ENCODE measurements around the gene ZNF474.

DNA sequence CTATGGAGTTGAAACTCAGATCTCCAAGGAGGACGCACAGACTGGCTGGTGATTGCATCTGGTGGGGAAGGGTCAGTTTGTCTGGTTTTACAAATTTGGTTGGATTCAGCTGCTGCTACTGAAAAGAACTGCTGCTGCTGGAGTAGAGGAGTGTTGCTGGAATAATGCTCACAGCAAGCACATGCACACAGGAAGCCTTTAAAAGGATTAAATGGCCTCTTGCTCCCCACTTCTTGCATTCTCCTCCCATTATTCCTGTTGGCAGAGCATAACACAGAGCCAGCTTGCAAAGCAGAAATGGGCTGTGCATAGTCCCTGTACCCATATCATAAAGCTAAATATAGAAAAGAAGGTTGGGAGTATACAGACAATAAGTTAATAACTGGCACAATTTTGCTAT lies 16.6 kb downstream of the ZNF474 start:
- TF ChIP-seq, protein P1, sequence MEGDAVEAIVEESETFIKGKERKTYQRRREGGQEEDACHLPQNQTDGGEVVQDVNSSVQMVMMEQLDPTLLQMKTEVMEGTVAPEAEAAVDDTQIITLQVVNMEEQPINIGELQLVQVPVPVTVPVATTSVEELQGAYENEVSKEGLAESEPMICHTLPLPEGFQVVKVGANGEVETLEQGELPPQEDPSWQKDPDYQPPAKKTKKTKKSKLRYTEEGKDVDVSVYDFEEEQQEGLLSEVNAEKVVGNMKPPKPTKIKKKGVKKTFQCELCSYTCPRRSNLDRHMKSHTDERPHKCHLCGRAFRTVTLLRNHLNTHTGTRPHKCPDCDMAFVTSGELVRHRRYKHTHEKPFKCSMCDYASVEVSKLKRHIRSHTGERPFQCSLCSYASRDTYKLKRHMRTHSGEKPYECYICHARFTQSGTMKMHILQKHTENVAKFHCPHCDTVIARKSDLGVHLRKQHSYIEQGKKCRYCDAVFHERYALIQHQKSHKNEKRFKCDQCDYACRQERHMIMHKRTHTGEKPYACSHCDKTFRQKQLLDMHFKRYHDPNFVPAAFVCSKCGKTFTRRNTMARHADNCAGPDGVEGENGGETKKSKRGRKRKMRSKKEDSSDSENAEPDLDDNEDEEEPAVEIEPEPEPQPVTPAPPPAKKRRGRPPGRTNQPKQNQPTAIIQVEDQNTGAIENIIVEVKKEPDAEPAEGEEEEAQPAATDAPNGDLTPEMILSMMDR (conservative IDR thresholded peaks at IDR 0.05; ENCODE audit: low read depth, low read length): no peak
- no peak for TF ChIP-seq EZH2 (IDR thresholded peaks at IDR 0.05; ENCODE audit: low read length, unreplicated experiment)

Measured in PC-3 (cell line).